ENCODE measurements around the gene KCNT1.

The KCNT1 gene

DNA sequence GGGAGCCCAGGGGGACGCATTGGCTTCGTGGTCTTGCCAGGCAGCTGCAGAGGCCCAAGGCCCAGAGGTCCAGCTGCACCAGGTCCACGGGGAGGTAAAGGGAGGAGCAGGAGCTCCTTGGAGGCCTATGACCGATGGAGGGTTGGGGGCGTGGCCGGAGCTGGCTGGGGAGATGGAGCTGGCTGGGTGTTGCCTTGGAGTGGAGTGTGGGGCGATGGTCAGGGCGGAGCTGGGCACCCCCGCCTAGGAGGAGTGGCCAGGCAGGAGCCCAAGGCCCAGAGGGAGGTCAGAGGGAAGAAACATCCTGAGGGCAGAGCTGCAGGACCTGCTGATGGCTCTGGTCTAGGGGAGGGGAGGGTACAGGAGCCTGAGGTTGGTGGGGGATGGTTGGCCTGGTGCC lies 44.6 kb downstream of the KCNT1 start:
- DNase-seq (ENCODE audit: low read depth in 2 of 2), result no peak

GRCh38 chr9:135747311-135747710 lies 45.3 kb downstream of the KCNT1 start:
- DNase-seq (ENCODE audit: low read depth in 2 of 2), result no peak

GRCh38 chr9:135748676-135749075 lies 46.7 kb downstream of the KCNT1 start:
- DNase-seq (ENCODE audit: low read depth in 2 of 2), result no peak

GRCh38 chr9:135749171-135750045 lies 47.4 kb downstream of the KCNT1 start:
- DNase-seq (ENCODE audit: low read depth in 2 of 2), result no peak

- no peak for DNase-seq (ENCODE audit: low read depth in 2 of 2)
Measured at GRCh38 chr9:135750786-135751185, 48.8 kb downstream of the KCNT1 start.

- no peak for DNase-seq (ENCODE audit: low read depth in 2 of 2)
Measured at GRCh38 chr9:135751501-135751900, 49.5 kb downstream of the KCNT1 start.

- DNase-seq (ENCODE audit: low read depth in 2 of 2), result no peak
Measured at GRCh38 chr9:135752281-135753204, 50.6 kb downstream of the KCNT1 start.

DNA sequence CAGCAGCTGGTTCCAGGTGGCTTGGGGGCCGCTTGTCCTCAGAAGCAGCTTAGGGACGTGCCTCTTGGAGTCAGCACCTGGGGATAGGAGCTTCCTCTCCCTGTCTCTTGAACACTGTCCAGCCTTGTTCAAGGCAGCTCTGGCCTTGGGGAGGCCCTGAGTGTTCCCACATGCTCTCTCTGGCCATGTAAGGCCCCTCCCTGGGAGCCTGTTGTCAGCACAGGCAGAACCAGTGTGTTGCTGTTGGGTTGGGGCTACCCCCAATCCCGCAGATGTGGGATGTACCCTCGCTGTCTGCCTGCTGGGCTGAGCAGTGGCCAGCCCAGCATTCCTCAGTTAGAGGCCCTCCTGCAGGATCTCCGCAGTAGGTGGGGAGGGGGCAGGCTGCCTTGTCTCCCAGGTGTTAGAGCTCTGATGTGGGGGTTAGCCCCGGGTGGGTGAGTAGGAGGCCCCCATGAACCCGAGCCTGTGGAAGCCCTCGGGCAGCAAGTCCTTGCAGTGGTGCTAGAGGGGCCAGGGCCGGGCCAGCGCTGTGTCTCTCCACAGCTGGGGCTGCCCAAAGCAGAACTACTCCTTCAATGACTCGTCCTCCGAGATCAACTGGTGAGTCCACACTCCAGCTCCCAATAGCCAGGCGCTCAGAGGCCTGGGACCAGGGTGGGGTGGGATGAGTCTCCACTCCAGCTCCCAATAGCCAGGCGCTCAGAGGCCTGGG lies 51.6 kb downstream of the KCNT1 start:
- DNase-seq (ENCODE audit: low read depth in 2 of 2), result no peak

GRCh38 chr9:135756576-135756975 lies 54.6 kb downstream of the KCNT1 start:
- DNase-seq (ENCODE audit: low read depth in 2 of 2), result no peak

- no peak for DNase-seq (ENCODE audit: low read depth in 2 of 2)
Measured at GRCh38 chr9:135757356-135757755, 55.4 kb downstream of the KCNT1 start.

GRCh38 chr9:135758056-135758455 lies 56.1 kb downstream of the KCNT1 start:
- DNase-seq (ENCODE audit: low read depth in 2 of 2), result no peak

DNA sequence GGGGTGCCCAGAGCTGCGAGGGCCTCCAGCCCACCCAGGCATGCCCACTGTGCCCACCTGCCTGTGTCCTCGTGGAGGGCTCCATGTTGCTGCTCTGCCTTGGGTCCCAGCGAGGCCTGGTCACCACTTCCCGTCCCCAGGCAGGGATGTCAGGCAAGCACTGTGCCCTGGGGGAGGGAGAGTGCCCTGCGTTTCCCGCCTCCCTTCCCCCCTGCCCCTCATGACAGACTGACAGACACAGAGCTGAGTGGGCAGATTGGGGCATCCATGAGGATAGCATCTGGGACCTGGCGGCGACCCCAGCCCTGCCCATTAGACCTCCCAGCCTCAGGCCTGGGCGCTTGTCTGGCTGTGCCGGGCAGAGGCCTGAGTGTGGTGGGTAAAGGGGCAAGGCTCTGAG lies 56.9 kb downstream of the KCNT1 start:
- DNase-seq (ENCODE audit: low read depth in 2 of 2), result no peak

- no peak for DNase-seq (ENCODE audit: low read depth in 2 of 2)
Measured at GRCh38 chr9:135759676-135760300, 57.8 kb downstream of the KCNT1 start.

DNA sequence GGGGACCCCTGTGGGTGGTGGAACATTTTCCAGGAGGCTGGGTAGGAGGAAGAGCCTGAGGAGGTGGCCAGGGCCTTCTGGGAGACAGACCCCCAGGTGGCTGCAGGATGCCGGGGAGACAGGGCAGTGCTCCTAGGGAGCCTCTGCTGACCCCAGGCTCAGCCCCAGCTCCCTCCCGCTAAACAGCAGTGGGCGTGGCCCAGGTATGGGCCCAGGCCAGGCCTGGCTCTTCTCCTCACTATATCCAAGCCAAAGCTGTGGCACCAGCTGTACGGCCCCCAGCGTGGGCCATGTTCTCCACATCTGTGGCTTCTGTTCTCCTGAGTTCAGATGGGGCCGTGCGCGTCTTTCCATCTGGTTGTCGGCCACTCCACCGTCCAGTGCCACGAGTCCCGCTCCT lies 58.5 kb downstream of the KCNT1 start:
- no peak for DNase-seq (ENCODE audit: low read depth in 2 of 2)

DNA sequence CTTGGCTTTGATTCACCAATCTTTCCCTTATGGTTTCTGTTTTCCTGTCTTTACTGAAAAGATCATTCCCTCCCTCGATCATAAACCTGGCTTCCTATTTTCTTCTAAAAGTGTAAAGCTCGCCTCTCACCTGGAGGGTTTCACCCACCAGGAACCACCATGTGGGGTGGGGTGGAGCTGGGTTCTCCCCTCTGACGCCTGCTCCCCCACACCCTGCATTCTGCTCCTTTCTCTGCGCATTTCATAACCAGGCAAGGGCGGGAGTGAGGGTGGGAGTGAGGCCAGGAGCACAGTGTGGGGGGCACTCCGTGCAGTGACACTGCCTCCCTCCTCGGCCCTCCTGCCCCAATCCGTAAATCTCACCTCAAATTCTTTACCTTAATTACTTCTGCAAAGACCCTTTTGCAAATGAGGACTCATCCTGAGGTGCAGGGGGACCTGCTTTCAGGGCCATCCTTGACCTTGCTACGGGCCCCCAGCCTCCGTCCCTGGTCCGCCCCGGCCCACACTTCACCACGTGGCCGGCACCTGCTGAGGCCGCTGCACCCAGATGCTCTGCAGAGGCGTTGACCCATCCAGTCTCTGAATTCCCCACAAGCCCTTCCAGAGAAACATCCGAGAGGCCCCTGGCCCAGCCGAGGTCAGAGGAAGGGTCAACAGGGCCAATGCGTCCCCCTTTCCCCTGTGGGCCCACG lies 59.3 kb downstream of the KCNT1 start:
- DNase-seq (ENCODE audit: low read depth in 2 of 2), result no peak

- no peak for DNase-seq (ENCODE audit: low read depth in 2 of 2)
Measured at GRCh38 chr9:135761845-135762168, 59.8 kb downstream of the KCNT1 start.

DNA sequence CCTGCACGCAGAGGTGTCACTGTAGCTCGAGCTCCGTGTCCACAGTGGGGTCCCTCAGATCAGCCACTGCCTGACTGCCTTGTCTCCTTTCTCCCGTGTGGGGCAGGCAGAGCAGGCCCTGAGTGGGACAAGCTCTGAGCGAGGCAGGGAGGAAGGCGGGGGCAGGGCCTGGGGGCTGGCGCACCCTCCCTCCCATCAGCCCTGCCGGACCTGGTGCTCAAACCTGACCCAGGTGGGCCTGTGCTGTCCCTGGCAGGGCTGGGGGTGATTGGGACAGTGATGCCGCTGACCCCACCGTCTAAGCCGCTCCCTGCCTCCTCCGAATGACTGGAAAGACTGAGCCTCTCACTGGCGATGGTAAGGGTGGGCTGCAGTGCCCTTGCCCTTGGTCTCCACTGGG lies 60.9 kb downstream of the KCNT1 start:
- no peak for DNase-seq (ENCODE audit: low read depth in 2 of 2)

DNA sequence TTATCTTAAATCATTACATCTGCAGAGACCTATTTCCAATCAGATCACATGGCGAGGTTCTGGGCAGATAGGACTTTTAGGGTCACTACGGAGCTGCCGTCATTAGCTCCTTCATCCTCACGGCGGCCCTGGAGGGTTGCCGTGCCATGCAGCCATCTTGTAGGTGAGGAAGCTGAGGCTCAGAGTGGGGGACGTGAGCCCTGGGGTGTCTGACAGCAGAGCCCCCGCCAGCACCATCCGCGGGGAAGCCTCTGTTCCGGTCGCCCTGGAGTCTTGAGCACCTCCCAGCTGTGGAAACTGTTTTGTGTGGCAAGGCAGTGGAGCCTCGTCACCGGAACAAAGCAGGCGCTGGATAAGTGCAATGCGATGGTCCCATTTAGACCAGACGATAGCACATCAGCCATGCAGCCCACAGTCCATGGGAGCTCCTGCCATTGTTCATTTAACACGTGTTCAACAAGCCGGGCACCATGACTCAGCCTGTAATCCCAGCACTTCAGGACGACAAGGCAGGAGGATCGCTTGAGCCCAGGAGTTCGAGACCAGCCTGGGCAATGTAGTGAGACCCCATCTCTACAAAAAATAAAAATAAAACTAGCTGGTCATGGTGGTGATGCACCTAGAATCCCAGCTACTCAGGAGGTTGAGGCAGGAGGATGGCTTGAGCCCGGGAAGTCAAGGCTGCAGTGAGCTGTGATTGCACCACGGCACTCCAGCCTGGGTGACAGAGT lies 61.9 kb downstream of the KCNT1 start:
- DNase-seq (ENCODE audit: low read depth in 2 of 2), result no peak

DNA sequence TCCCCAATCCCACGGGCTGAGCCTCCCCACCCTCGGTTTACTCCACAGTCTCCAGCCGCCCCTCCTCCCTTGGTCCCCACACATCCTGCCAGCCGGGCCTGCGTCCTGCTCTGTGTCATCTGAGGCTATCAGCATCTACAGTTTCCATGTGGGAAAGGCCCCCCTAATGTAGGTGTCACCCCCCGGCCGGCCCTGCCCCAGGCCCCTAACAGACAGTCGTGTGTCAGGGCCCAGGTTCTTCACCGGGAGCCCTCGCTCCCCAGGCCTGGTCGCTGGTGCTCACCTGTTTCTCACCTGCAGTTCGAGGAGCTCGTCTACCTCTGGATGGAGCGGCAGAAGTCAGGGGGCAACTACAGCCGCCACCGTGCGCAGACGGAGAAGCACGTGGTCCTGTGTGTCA lies 62.7 kb downstream of the KCNT1 start:
- no peak for DNase-seq (ENCODE audit: low read depth in 2 of 2)

GRCh38 chr9:135765416-135765815 lies 63.4 kb downstream of the KCNT1 start:
- no peak for DNase-seq (ENCODE audit: low read depth in 2 of 2)

GRCh38 chr9:135766251-135766650 lies 64.3 kb downstream of the KCNT1 start:
- DNase-seq (ENCODE audit: low read depth in 2 of 2), result no peak
